Measurements from ENCODE around the gene VEPH1.

DNA sequence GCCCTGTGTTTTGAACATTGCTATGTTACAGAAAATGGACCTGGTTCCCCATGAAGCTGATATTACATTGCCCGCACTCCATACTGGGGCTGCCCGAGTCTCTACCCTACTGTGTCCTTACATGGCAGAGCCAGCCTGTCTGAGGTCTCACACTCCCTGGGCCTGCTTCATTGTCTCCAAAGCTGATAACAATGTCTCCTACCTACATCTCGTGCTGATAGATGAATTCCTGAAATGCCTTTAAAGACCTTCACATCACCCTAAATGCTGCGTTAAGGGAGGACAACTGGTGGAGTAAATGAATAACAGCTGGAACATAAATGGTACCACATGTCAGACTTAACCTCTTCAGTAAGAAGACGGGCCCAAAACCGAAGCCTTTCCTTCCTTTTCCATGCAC, 129.4 kb downstream of the VEPH1 start:
- TF ChIP-seq GATA3 (IDR thresholded peaks at IDR 0.05; ENCODE audit: low read depth, low read length) (no peak), GATA2 (IDR thresholded peaks at IDR 0.05; ENCODE audit: low read depth, low read length) (no peak)
